Right ventricle myocardium superior (tissue), 1 donor: ENCODE results near the gene ZGRF1. TPM values are rescaled to one million over a fixed set of nuclear protein-coding genes. Genes with fewer than 3 reads are reported as not detected.
"Not testable (repeated sequence)": the region's sequence is repeated elsewhere in the genome, so short reads cannot be mapped to it uniquely, and the experiment has no call there.

Experiments used
- ATAC-seq: fragments of 200-7000 bp; cut with Tn5 transposase; one replicate; pipeline ENCODE4 v1.9.1; 2020; ENCODE audit warnings: mild to moderate bottlenecking; ENCODE audit not compliant: poor library complexity
- DNase-seq: peaks from one replicate; pipeline ENCODE4 v3.0.0-alpha.2; 2020
- intact Hi-C: fragments of 100-400 bp; cut with DNase I; formaldehyde crosslinking; loops from one replicate; pipeline ENCODE4 v1.11.2; 2022
- total RNA-seq: library from RNA; stranded (reverse); fragmentation: NEBNext Ultra II Directional; extraction: Animal tissue kit (Norgen Biotek cat#: 25700); gene quantifications from one replicate; pipeline ENCODE4 v1.2.1, GENCODE V29; 2021
- donor health status: DM: no; HTN: yes; CAD: no; lungs with severe emphysema.

Gene ZGRF1
- total RNA-seq, 1 donor from 2014 or later: 1.7 TPM

DNA sequence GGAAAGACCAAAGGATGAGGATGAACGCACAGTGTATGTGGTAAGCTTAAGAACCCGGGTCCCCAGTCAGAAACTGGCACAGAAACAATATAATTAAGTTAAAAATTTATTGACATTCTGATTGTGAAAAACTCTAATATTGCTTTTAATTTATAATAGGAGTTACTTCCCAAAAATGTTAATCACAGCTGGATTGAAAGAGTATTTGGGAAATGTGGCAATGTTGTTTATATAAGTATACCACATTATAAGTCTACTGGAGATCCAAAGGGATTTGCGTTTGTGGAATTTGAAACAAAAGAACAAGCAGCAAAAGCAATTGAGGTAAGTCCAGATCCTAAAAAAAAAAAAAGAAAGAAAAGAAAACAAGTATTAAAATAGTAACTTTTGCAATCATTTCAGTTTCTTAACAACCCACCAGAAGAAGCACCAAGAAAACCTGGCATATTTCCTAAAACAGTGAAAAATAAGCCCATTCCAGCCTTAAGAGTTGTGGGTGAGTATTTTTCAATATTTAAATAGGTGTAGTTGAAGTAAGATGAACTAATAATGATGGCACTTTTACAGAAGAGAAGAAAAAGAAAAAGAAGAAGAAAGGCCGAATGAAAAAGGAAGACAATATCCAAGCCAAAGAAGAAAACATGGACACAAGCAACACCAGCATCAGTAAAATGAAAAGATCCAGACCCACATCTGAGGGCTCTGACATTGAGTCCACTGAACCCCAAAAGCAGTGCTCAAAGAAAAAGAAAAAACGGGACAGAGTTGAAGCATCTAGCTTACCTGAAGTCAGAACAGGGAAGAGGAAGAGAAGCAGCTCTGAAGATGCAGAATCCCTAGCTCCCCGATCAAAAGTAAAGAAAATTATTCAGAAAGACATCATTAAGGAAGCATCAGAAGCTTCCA is 10.2 kb upstream of the ZGRF1 start:
- no peak for DNase-seq
- no peak for ATAC-seq
- intact Hi-C loops: no loop called here

DNA sequence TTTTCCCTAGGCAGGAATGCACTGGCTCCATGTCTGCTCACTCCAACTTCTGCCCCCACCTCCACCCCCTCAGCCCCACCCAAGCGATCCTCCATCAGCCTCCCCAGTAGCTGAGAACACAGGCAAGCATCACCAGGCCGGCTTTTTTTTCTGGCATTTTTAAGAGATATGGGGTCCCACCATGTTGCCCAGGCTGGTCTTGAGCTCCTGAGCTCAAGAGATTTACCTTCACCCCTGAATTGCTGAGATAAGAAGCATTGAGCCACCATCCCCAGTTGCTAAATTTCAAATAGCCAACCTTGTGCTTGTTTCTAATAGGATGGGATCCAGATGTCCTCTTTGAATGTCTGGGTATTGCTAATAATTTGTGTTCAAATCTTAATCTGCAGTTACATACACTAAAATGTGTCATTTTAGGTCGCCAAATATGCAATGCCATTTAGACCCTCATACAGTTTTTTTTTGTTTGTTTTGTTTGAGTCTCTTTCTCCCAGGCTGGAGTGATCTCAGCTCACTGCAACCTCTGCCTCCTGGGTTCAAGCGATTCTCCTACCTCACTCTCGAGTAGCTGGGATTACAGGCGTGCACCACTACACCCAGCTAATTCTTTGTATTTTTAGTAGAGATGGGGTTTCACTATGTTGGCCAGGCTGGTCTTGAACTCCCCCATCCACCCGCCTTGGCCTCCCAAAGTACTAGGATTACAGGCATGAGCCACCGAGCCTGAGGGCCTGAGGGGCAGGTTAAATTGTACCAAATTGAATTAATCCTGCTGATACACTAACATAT is 9.0 kb upstream of the ZGRF1 start:
- ATAC-seq (no peak), DNase-seq (no peak)
- intact Hi-C loops: no loop called here

DNA sequence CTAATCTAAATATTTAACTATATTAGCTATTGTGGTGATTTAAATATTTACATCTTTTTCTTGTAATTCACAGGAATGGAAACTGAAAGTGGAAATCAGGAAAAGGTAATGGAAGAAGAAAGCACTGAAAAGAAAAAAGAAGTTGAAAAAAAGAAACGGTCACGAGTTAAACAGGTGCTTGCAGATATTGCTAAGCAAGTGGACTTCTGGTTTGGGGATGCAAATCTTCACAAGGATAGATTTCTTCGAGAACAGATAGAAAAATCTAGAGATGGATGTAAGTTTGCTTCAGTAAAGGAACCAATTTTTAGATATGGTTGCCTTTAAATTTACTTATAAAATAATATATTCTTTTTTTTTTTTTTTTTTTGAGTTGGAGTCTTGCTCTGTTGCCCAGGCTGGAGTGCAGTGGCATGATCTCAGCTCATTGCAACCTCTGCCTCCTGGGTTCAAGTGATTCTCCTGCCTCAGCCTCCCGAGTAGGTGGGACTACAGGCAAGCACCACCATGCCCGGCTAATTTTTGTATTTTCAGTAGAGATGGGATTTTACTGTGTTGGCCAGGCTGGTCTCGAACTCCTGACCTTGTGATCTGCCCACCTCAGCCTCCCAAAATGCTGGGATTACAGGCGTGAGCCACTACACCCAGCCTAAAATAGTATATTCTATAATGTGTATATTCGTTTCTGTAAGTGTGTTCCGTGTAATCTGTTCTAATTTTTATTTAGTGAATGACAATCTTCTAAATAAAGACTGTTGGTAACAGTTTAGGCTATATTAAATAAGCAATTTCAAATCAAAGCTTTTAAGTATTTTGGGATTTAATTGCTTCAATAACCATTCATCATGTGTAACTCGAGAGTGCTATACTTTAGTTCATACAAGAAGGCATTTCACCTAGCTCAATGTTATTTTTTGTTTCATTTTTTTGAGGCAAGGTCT is 8.2 kb upstream of the ZGRF1 start:
- DNase-seq, intact Hi-C loops, ATAC-seq: not testable (repeated sequence)

DNA sequence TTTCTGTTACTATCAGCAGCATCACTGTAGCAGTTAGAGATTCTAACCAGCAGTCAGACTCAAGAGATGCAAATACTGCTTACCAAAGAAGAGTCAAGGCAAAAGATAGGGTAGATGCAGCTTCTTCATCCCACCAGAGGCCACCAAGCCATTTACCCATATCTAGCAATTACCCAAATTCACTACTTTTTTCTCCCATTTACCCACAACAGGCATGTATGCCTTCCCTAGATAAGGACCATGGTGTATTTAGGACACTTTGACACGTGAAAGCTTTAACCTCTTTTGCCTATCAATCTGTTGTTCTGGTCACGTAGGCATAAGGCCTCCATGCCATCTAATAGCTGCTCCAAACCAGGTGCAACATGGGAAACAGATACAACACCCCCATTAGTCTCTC is 5.8 kb upstream of the ZGRF1 start:
- ATAC-seq (no peak), DNase-seq (no peak)
- intact Hi-C loops: no loop called here

DNA sequence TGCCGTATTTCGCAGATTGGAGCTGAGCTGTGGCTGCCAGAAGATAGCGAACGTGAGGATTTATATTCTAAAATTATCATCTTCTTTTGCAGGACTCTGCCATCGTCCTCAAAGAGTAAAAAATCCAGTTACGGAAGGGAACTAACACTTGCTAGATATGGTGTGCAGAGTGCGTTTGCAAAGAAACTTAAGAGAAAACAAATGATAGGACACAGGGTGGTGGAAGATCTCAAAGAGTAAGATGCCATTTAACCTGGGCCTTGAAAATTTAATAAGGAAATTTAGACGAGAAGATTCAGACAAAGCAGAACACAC is 800 bp upstream of the ZGRF1 start:
- DNase-seq (no peak), ATAC-seq (peak; percentile 1)
- intact Hi-C loops: loop anchor here (5.0 kb wide), 1 partner anchor 300 kb away; no protein-coding TSS in a partner anchor

DNA sequence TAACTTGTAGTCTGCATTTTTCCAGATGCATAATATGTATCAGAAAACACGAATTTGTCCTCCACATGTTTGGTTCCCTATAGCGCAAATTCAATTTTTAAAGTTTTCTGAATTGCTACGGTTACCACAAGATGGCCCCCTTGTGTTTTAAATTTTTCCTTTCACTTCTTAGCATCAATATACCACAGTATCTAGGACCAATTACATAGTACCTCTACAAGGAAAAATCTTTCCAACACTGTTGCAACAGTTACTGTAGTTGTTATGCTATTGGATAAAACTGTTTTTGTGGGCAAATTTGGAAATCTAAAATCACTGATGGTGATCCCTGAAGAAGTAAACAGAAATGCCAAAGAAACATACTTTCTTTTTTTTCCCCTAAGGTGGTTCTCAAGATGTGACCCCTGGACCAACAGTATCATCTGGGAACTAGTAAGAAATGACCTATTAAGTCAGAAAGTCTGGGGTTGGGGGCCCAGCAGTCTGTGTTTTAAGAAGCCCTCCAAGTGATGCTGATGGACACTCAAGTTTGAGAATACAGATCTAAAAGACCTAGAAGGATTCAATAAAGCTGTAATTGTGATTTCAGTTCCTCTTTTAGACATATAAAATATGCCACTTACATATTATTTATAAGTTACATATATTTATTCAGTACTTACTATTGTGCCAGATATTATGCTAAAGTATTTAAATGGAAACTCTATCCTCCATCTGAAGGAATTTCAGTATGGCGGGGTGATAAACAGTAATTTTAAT is 3.1 kb downstream of the ZGRF1 start:
- DNase-seq (no peak), ATAC-seq (no peak)
- intact Hi-C loops: loop anchor here (2.0 kb wide), 1 partner anchor 131 kb away; no protein-coding TSS in a partner anchor

DNA sequence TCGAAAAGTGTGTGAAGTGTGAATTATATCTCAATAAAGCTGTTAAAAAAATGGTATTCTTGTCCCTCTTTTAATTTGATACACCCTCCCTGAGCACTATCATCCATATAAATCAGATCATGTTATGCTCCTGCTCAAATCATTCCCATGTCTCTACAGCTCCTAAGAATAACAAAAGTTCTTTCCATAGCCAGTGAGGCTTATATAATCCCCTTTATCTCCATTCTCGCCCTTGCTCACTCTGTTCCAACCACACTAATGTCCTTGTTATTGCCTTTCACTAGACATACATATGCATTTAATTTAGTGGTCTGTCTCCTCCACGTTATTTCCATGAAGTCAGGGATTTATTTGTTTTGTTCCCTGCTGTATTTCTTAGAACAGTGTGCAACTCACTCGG is 10.5 kb downstream of the ZGRF1 start:
- no peak for DNase-seq
- ATAC-seq: peak; percentile 57
- intact Hi-C loops: no loop called here

DNA sequence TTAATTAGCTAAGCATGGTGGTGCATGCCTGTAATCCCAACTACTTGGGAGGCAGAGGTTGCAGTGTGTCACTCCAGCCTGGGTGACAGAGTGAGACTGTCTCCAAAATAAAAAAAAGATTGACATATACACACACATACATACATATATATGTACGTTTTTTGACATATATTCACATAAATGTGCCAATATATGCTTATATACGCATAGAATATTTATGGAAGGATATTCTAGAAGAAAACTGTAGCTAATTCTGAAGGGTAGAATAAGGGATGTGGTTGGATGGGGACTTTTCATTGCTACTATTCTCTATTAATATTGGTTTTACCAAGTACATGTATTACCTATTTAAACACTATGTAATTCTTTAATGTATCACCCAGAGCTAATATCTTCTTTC is 19.7 kb downstream of the ZGRF1 start:
- DNase-seq (no peak), ATAC-seq (no peak)
- intact Hi-C loops: no loop called here

DNA sequence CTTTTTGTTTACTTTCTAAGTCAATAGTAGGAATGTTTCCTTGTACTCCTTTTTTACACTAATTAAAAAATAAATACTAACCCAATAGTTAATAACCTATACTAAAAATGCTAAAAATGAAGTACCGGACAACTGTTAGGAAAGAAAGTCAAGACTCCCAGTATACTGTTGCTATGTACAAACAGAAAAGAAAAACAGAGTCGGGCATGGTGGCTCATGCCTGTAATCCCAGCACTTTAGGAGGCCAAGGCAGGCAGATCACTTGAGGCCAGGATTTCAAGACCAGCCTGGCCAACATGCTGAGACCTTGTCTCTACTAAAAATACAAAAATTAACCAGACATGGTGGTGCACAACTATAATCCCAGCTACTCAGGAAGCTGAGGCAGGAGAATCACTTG is 23.9 kb downstream of the ZGRF1 start:
- DNase-seq, ATAC-seq, intact Hi-C loops: not testable (repeated sequence)

DNA sequence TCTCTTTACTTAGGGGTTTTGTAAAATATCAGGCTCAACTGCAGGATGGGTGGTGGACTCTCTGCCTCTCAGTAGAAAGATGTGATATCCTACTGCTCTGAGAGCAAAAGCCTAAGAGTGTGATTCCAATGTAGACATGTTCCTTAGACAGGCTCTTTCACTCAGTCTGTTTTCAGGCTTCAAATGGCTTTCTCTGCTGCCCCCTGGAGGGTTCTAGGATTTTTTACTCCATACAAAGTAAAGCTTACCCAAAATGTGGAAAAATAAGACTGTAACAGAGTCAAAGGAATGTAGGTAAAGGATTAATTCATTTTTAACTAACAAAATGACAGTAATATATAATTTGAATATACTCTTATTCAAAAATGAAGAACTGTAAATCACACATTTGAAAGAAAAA is 32.1 kb downstream of the ZGRF1 start:
- intact Hi-C loops: loop anchor here (2.0 kb wide), 1 partner anchor 276 kb away; no protein-coding TSS in a partner anchor
- DNase-seq (no peak), ATAC-seq (peak; percentile 79)

DNA sequence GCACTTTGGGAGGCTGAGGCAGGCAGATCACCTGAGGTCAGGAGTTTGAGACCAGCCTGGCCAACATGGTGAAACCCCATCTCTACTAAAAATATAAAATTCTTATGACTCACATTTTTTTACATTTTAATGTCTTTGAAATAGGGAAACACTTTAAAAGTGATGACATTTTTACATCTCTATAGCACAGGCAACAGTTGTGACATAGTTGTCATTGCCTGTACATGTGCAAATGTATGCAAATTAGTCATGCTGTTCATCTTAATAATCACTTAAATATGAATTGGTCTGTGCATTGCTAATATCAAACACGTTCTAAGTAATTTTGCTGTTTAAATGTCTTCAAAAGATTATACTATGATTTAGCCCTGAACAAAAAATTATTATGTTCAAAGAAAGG is 41.7 kb downstream of the ZGRF1 start:
- intact Hi-C loops: no loop called here
- ATAC-seq: no peak
- no peak for DNase-seq

DNA sequence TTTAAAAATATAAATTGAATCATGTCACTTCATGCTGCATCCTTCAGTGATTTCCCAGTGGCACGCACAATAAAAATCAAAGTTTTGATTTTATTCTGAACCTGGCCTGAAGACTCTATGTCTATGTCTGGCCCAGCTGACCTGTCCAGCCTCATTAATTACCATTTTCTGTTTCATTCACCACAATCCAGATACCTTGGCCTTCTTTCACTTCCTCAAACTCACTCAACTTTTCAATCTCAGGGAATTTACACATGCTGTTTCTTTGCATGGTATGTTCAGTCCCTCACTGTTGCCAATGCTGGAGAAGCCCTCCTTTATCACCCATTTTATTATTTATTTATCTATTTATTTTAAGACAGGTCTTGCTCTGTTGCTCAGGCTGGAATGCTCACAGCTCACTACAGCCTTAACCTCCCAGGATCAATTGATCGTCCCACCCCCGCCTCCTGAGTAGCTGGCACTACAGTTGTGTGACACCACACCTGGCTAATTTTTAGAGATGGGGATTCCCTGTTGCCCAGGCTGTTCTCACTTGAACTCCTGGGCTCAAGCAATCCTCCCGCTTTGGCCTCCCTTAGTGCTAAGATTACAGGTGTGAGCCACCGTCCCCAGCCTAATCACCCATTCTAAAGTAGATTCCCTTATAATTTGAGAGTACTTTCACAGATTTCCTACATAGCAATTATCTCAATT is 43.1 kb downstream of the ZGRF1 start:
- DNase-seq (no peak), ATAC-seq (no peak)
- intact Hi-C loops: no loop called here

DNA sequence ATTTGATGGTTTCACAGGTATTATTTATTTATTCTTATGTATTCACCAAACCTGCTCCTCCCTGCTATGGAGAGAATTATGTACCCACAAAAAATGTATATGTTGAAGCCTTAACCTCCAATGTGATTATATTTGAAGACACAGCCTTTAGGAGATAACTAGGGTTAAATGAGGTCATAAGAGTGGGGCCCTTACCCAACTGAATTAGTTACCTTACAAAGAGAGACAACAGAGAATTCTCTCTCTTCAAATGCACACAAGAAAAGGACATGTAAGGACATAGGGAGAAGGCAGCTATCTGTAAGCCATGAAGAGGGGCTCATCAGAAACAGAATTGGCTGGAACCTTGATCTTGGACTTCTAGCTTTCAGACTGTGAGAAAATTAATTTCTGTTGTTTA is 44.0 kb downstream of the ZGRF1 start:
- intact Hi-C loops: no loop called here
- ATAC-seq (no peak), DNase-seq (no peak)

DNA sequence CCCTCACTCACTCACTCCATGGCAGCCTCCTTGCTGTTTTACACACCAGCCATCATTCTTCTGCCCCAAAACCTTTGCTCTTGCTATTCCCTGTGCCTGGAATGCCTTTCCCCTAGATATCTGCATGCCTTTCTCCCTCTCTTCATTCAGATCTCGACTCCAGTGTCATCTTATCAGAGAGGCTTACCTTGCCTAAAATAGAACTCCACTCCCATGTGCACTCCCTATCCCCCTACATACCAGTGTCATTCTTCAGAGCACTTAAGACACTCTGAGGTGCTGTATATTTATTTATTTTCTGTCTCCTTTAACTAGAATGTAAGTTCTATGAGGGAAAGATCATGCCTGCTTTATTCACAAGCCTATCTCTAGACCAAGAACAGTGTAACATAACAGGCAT is 45.1 kb downstream of the ZGRF1 start:
- DNase-seq: no peak
- intact Hi-C loops: no loop called here
- ATAC-seq: peak; percentile 72

DNA sequence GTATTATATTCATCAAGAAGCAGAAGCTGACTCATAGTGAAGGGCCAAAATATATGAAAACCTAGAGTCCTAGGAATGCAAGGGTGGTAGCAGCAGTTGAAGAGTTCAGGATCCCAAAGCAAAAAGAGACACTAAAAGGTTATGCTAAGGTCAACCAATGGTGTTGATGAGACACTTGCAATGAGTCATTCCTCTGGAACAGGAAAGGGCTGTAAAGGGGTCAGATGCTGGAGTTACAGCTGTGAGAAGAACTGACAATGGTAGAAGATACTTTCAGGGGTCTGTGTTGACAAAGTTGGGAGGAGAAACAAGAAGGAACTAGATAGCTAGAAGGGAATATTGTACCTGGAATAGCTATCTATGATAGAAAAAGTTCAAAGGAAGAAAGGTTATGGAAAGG is 47.5 kb downstream of the ZGRF1 start:
- ATAC-seq: no peak
- DNase-seq: no peak
- intact Hi-C loops: no loop called here

DNA sequence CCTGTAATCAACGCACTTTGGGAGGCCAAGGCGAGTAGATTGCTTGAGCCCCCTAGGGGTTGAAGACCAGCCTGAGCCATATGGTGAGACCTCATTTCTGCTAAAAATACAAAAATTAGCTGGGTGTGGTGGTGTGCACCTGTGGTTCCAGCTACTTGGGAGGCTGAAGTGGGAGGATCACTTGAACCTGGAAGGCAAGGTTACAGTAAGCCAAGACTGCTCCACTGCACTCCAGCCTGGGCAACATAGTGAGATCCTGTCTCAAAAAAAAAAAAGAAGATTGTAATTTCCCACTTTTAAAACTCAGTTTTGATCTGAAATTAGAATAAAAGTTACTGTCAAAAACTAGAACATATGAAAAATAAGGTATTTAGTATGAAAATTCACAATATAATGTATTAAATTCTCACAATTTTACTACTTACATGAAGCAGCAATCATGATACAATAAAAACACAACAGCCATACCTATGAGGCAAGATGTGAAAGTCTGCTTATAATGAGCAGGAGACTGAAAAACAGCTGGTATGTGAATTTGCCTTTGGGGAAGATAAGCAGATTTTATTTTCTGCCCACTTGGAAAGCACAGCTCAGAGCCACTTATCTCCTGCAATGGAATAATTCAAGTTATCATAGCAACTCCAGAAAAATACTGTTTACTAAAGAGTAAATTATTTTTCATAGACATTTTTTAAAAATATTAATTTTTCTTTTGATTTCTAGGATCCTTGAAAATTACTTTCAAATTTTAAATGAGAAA is 50.6 kb downstream of the ZGRF1 start:
- ATAC-seq (no peak), DNase-seq (no peak)
- intact Hi-C loops: no loop called here

DNA sequence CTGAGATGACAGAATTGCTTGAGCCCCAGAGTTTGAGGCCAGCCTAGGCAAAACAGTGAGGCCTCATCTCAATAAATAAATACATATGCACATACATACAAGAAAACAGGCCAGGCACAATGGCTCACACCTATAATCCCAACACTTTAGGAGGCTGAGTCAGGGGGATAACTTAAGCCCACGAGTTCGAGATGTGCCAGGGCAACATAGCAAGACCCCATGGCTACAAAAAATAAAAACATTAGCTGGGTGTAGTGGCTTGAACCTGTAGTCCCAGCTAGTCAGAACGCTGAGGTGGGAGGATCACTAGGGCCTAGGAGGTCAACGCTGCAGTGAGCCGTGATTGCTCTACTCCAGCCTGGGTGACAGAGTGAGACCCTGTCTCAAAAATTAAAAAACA is 69.2 kb downstream of the ZGRF1 start:
- ATAC-seq (no peak), DNase-seq (no peak)
- intact Hi-C loops: no loop called here
